Sigmoid colon (tissue), 4 donors: ENCODE data around the gene AHI1.

Experiments used
- CTCF ChIP-seq, 4 experiments: fragments of 450-650 bp in 3 of 4; fragments of 200-600 bp in 1 of 4; IDR thresholded peaks; one replicate each; pipeline ENCODE4 v1.5.1; 2016 to 2019; ENCODE audit warnings: antibody characterized with exemption in 4 of 4, mild to moderate bottlenecking in 3 of 4, moderate library complexity in 2 of 4
- EP300 ChIP-seq, 4 donors: sonication (generic); formaldehyde crosslinking; IDR thresholded peaks; one replicate each; pipeline ENCODE4 v1.6.1; 2017; ENCODE audit warnings: antibody characterized with exemption in 4 of 4
- POLR2A ChIP-seq, 2 donors: fragments of 450-650 bp; IDR thresholded peaks; one replicate each; pipeline ENCODE4 v1.6.1; 2016; ENCODE audit warnings: antibody characterized with exemption in 2 of 2, mild to moderate bottlenecking in 2 of 2, moderate library complexity in 2 of 2

GRCh38 chr6:135520781-135521180, 23.2 kb upstream of the AHI1 start:
- TF ChIP-seq POLR2A (IDR thresholded peaks at IDR 0.05) (no peak), CTCF (IDR thresholded peaks at IDR 0.05) (no peak), EP300 (IDR thresholded peaks at IDR 0.05) (no peak)
